ENCODE results near the gene KANSL1. TPM values are rescaled to one million over a fixed set of nuclear protein-coding genes. Genes with fewer than 3 reads are reported as not detected.

The KANSL1 gene
- total RNA-seq, 1 donor from 2014 or later = 152 TPM

DNA sequence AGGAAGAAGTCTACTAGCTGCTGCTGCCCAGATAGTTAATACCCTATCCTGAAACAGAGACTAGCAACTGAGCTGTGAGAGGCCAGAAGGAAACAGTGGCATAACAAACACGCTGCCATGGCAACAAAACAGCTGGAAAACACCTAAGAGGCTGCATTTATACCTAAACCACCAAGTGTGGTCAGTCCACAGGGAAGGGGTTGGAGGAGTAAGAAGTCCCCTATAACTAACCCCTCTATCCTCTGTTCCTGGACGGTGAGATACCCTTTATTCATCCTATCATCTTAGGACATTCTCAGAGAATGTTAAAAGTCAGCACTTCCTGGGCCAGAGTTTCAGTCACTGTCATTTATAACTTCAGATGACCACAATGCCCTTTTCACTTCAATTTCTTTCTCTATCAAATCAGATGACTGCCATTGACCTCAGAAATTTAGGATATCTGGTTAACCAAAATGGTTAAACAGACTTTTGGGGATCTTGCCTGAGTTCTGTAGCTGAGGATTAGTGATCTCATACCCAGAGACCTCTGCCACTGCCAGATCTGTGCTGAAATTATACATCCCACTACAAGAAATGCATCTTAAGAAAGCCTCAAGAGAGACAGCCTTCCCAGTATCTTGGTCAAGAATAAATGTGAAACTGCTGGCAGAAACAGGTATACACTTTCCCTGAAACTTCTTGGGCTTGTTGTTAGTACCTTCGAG, 158.0 kb downstream of the KANSL1 start:
- H3K27ac Mint-ChIP-seq = peak overlapping the region; percentile 31
- peaks cover 96% of the 10 kb centered on the region for H3K36me3 Mint-ChIP-seq (ENCODE audit: low read depth)
- intact Hi-C loops (cut with micrococcal nuclease) = no loop called here
- ATAC-seq (ENCODE audit: low read depth) = peak; percentile 18
- ChIA-PET POLR2A (interaction anchor here (0.7 kb wide), 1 partner anchor 36 kb away, joined by 5 read pairs; no protein-coding TSS in a partner anchor), CTCF (interaction anchor here (1.3 to 3.2 kb wide), 4 partner anchors 9 to 180 kb away, joined by 3 to 16 read pairs (median 4); no protein-coding TSS in a partner anchor)
- TF ChIP-seq CTCF (IDR thresholded peaks at IDR 0.05) = no peak
- no peak overlapping the region for H3K4me3 Mint-ChIP-seq
- peaks cover 7% of the 10 kb centered on the region for H3K4me1 Mint-ChIP-seq
- H3K27me3 Mint-ChIP-seq = no peaks in the 10 kb centered on the region
- H3K9me3 Mint-ChIP-seq = no peaks in the 10 kb centered on the region
- no peak for DNase-seq

GRCh38 chr17:46033392-46033791, 159.8 kb downstream of the KANSL1 start:
- intact Hi-C loops (cut with micrococcal nuclease) = no loop called here
- no peak for DNase-seq
- no peak for ATAC-seq (ENCODE audit: low read depth)
- no peak for TF ChIP-seq CTCF (IDR thresholded peaks at IDR 0.05)
- Mint-ChIP-seq H3K27ac (no peak overlapping the region), H3K36me3 (ENCODE audit: low read depth) (peaks cover 89% of the 10 kb centered on the region), H3K9me3 (peaks cover 2% of the 10 kb centered on the region), H3K4me1 (peaks cover 22% of the 10 kb centered on the region), H3K4me3 (no peak overlapping the region), H3K27me3 (no peaks in the 10 kb centered on the region)
- POLR2A ChIA-PET = no interaction called here
- CTCF ChIA-PET = interaction anchor here (1.7 to 3.2 kb wide), 3 partner anchors 11 to 182 kb away, joined by 3 to 16 read pairs (median 5); no protein-coding TSS in a partner anchor

DNA sequence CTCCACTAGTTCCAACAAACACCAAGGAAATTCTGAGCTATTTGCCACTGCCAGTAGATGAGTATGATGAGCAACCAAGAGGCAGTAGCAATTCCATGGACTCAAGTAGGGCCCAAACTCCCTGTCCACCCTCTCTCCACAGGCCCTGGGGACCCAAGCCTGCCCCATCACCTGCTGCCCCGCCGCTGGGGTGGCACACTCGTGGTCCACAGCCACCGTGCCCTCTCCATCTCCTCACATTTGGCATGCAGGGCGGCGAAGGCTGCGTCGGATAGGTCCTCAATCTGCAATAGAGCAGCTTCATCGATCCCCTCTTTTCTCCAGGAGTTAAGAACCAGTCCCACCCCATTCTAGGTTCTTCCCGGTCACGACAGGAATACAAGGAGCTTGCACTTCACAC, 160.3 kb downstream of the KANSL1 start:
- peaks cover 27% of the 10 kb centered on the region for H3K4me1 Mint-ChIP-seq
- no peak for TF ChIP-seq CTCF (IDR thresholded peaks at IDR 0.05)
- H3K4me3 Mint-ChIP-seq = no peak overlapping the region
- H3K36me3 Mint-ChIP-seq (ENCODE audit: low read depth) = peaks cover 88% of the 10 kb centered on the region
- no peaks in the 10 kb centered on the region for H3K27me3 Mint-ChIP-seq
- CTCF ChIA-PET = interaction anchor here (1.7 to 3.2 kb wide), 2 partner anchors 11 to 30 kb away, joined by 5 to 16 read pairs; no protein-coding TSS in a partner anchor
- peaks cover 2% of the 10 kb centered on the region for H3K9me3 Mint-ChIP-seq
- POLR2A ChIA-PET = no interaction called here
- no peak overlapping the region for H3K27ac Mint-ChIP-seq
- intact Hi-C loops (cut with micrococcal nuclease) = no loop called here
- DNase-seq (no peak), ATAC-seq (ENCODE audit: low read depth) (no peak)

GRCh38 chr17:46031920-46032319, 161.3 kb downstream of the KANSL1 start:
- H3K36me3 Mint-ChIP-seq (ENCODE audit: low read depth) = peaks cover 78% of the 10 kb centered on the region
- CTCF ChIA-PET = interaction anchor here (1.7 kb wide), 1 partner anchor 29 kb away, joined by 5 read pairs; no protein-coding TSS in a partner anchor
- intact Hi-C loops (cut with micrococcal nuclease) = no loop called here

More at GRCh38 chr17:46031920-46032319, 161.3 kb downstream of the KANSL1 start:
- H3K4me1 Mint-ChIP-seq = peaks cover 37% of the 10 kb centered on the region
- POLR2A ChIA-PET = interaction anchor here (0.9 kb wide), 1 partner anchor 11 kb away, joined by 3 read pairs; no protein-coding TSS in a partner anchor
- H3K27ac Mint-ChIP-seq = no peak overlapping the region
- no peak for DNase-seq
- ATAC-seq (ENCODE audit: low read depth) = no peak
- H3K4me3 Mint-ChIP-seq = no peak overlapping the region
- TF ChIP-seq CTCF (IDR thresholded peaks at IDR 0.05) = no peak
- peaks cover 2% of the 10 kb centered on the region for H3K9me3 Mint-ChIP-seq
- H3K27me3 Mint-ChIP-seq = no peaks in the 10 kb centered on the region

Measured in activated B cell treated with CpG ODN at 0.5 μM for 24 hours (primary cell).